Stimulated activated effector memory CD8-positive, alpha-beta T cell treated with anti-CD3 and anti-CD28 coated beads, Interleukin-12 subunit alpha, Interleukin-12 subunit beta, amount 100 ng/mL, for 72 hours (primary cell): ENCODE data around the gene FGG.
"Not testable (repeated sequence)": the region's sequence is repeated elsewhere in the genome, so short reads cannot be mapped to it uniquely, and the experiment has no call there.

Experiments
- ATAC-seq: fragments of 150-1000 bp; cut with Tn5 transposase; 2 replicates; pipeline ENCODE4 v1.10.0; 2021
- DNase-seq, 2 donors: peaks; one replicate each; pipeline ENCODE4 v3.0.0; 2021 to 2022; ENCODE audit warnings: low spot score in 2 of 2
- H3K27ac Mint-ChIP-seq: one replicate; pipeline ENCODE4 v1.8.0; 2022; ENCODE audit warnings: mild to moderate bottlenecking, mixed read lengths
- H3K36me3 Mint-ChIP-seq: one replicate; pipeline ENCODE4 v1.8.0; 2022; ENCODE audit warnings: mild to moderate bottlenecking, mixed read lengths
- H3K4me1 Mint-ChIP-seq: one replicate; pipeline ENCODE4 v1.8.0; 2022; ENCODE audit warnings: mixed read lengths
- H3K4me3 Mint-ChIP-seq: one replicate; pipeline ENCODE4 v1.8.0; 2022; ENCODE audit warnings: mild to moderate bottlenecking, mixed read lengths
- H3K9me3 Mint-ChIP-seq: one replicate; pipeline ENCODE4 v1.8.0; 2022; ENCODE audit warnings: mixed read lengths

The FGG gene

GRCh38 chr4:154597798-154598774, 14.4 kb downstream of the FGG start:
- Mint-ChIP-seq H3K4me1 (no peaks in the 10 kb centered on the region), H3K9me3 (no peaks in the 10 kb centered on the region), H3K36me3 (no peaks in the 10 kb centered on the region), H3K4me3 (no peak overlapping the region), H3K27ac (no peak overlapping the region)
- no peak for ATAC-seq
- DNase-seq = no peak

GRCh38 chr4:154597281-154597680, 15.2 kb downstream of the FGG start:
- H3K36me3 Mint-ChIP-seq, H3K4me1 Mint-ChIP-seq, H3K27ac Mint-ChIP-seq, DNase-seq, H3K4me3 Mint-ChIP-seq, H3K9me3 Mint-ChIP-seq, ATAC-seq: not testable (repeated sequence)

GRCh38 chr4:154595807-154596206, 16.6 kb downstream of the FGG start:
- ATAC-seq = no peak
- Mint-ChIP-seq H3K9me3 (no peaks in the 10 kb centered on the region), H3K27ac (no peak overlapping the region), H3K4me1 (no peaks in the 10 kb centered on the region), H3K36me3 (no peaks in the 10 kb centered on the region), H3K4me3 (no peak overlapping the region)
- DNase-seq = no peak

- DNase-seq, H3K27ac Mint-ChIP-seq, H3K4me1 Mint-ChIP-seq, ATAC-seq, H3K9me3 Mint-ChIP-seq, H3K4me3 Mint-ChIP-seq, H3K36me3 Mint-ChIP-seq: not testable (repeated sequence)
These were observed 18.1 kb downstream of the FGG start for GRCh38 chr4:154594343-154594742.

- ATAC-seq (no peak), DNase-seq (no peak)
- no peaks in the 10 kb centered on the region for H3K4me1 Mint-ChIP-seq
- no peaks in the 10 kb centered on the region for H3K36me3 Mint-ChIP-seq
- H3K9me3 Mint-ChIP-seq = no peaks in the 10 kb centered on the region
- no peak overlapping the region for H3K27ac Mint-ChIP-seq
- no peak overlapping the region for H3K4me3 Mint-ChIP-seq
These were observed 18.6 kb downstream of the FGG start for GRCh38 chr4:154593868-154594267.

GRCh38 chr4:154591890-154592289, 20.6 kb downstream of the FGG start:
- Mint-ChIP-seq H3K9me3 (no peaks in the 10 kb centered on the region), H3K36me3 (no peaks in the 10 kb centered on the region), H3K4me1 (no peaks in the 10 kb centered on the region), H3K4me3 (no peak overlapping the region), H3K27ac (no peak overlapping the region)
- ATAC-seq = no peak
- DNase-seq = no peak

- DNase-seq = no peak
- H3K9me3 Mint-ChIP-seq = no peaks in the 10 kb centered on the region
- no peak within 1 kb of the TSS for H3K4me3 Mint-ChIP-seq
- H3K27ac Mint-ChIP-seq = no peak within 1 kb of the TSS
- no peaks in the 10 kb centered on the region for H3K36me3 Mint-ChIP-seq
- no peak for ATAC-seq
- H3K4me1 Mint-ChIP-seq = no peaks in the 10 kb centered on the region
These were observed 22.0 kb downstream of the FGG start, which contains the start of gene FGA for GRCh38 chr4:154590329-154591006. TSS of gene FGA (minus strand) at chr4:154590742. CDS start at chr4:154590687, 55 bp downstream.

- ATAC-seq (no peak), DNase-seq (no peak)
- H3K4me3 Mint-ChIP-seq = no peak overlapping the region
- no peaks in the 10 kb centered on the region for H3K9me3 Mint-ChIP-seq
- H3K4me1 Mint-ChIP-seq = no peaks in the 10 kb centered on the region
- no peaks in the 10 kb centered on the region for H3K36me3 Mint-ChIP-seq
- H3K27ac Mint-ChIP-seq = no peak overlapping the region
These were observed 22.9 kb downstream of the FGG start for GRCh38 chr4:154589296-154590197.

GRCh38 chr4:154588198-154588597, 24.3 kb downstream of the FGG start:
- H3K4me1 Mint-ChIP-seq = no peaks in the 10 kb centered on the region
- H3K9me3 Mint-ChIP-seq = no peaks in the 10 kb centered on the region
- H3K4me3 Mint-ChIP-seq = no peak overlapping the region
- no peak overlapping the region for H3K27ac Mint-ChIP-seq
- DNase-seq = no peak
- no peak for ATAC-seq
- no peaks in the 10 kb centered on the region for H3K36me3 Mint-ChIP-seq

- H3K9me3 Mint-ChIP-seq = no peaks in the 10 kb centered on the region
- DNase-seq = no peak
- H3K36me3 Mint-ChIP-seq = no peaks in the 10 kb centered on the region
- H3K4me3 Mint-ChIP-seq = no peak overlapping the region
- H3K4me1 Mint-ChIP-seq = no peaks in the 10 kb centered on the region
- no peak for ATAC-seq
- H3K27ac Mint-ChIP-seq = no peak overlapping the region
These were observed 26.0 kb downstream of the FGG start for GRCh38 chr4:154586296-154587033.

GRCh38 chr4:154585369-154586018, 27.0 kb downstream of the FGG start:
- ATAC-seq = no peak
- DNase-seq = no peak
- H3K4me3 Mint-ChIP-seq = no peak overlapping the region
- no peaks in the 10 kb centered on the region for H3K36me3 Mint-ChIP-seq
- no peaks in the 10 kb centered on the region for H3K9me3 Mint-ChIP-seq
- H3K4me1 Mint-ChIP-seq = no peaks in the 10 kb centered on the region
- H3K27ac Mint-ChIP-seq = no peak overlapping the region

- no peak for ATAC-seq
- no peaks in the 10 kb centered on the region for H3K36me3 Mint-ChIP-seq
These were observed 28.2 kb downstream of the FGG start for GRCh38 chr4:154584259-154584658.

GRCh38 chr4:154583677-154584076, 28.8 kb downstream of the FGG start:
- Mint-ChIP-seq H3K4me1 (no peaks in the 10 kb centered on the region), H3K27ac (no peak overlapping the region), H3K4me3 (no peak overlapping the region), H3K36me3 (no peaks in the 10 kb centered on the region), H3K9me3 (no peaks in the 10 kb centered on the region)
- DNase-seq (no peak), ATAC-seq (no peak)

More at GRCh38 chr4:154584259-154584658, 28.2 kb downstream of the FGG start:
- Mint-ChIP-seq H3K27ac (no peak overlapping the region), H3K9me3 (no peaks in the 10 kb centered on the region), H3K4me3 (no peak overlapping the region), H3K4me1 (no peaks in the 10 kb centered on the region)
- DNase-seq = no peak

- no peak overlapping the region for H3K4me3 Mint-ChIP-seq
- no peak for ATAC-seq
- DNase-seq = no peak
- no peaks in the 10 kb centered on the region for H3K4me1 Mint-ChIP-seq
- H3K27ac Mint-ChIP-seq = no peak overlapping the region
- H3K36me3 Mint-ChIP-seq = no peaks in the 10 kb centered on the region
- H3K9me3 Mint-ChIP-seq = no peaks in the 10 kb centered on the region
These were observed 29.2 kb downstream of the FGG start for GRCh38 chr4:154583230-154583629.
